NCI-H524 (cell line): ENCODE data around the gene ADAMTS17.
"Not testable (repeated sequence)": the region's sequence is repeated elsewhere in the genome, so short reads cannot be mapped to it uniquely, and the experiment has no call there.

Experiments
- DNase-seq, 2 experiments: peaks; one replicate each; lab custom pipeline; 2025; lab: John Stamatoyannopoulos, UW

Gene ADAMTS17

GRCh38 chr15:99997112-99997651 is 344.6 kb downstream of the ADAMTS17 start:
- no peak for DNase-seq

DNA sequence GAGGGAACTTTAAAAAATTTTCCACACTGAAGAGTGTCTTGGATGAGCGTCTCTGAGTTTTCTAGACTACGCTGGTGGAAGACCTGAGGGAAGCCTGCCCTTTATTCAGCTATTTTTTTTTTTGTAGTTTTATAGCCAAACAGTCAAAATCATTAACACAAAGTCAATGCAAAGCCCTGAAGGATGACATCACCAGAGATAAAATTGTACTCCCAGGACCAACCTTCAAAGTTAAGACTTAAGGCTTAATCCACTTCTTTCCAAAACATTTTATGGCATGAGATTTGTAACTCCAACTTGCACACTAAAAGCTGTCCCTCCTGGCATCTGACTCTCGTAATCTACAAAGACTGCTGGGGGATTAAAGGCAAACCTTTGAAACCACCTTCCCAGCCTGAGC is 345.1 kb downstream of the ADAMTS17 start:
- DNase-seq: no peak

DNA sequence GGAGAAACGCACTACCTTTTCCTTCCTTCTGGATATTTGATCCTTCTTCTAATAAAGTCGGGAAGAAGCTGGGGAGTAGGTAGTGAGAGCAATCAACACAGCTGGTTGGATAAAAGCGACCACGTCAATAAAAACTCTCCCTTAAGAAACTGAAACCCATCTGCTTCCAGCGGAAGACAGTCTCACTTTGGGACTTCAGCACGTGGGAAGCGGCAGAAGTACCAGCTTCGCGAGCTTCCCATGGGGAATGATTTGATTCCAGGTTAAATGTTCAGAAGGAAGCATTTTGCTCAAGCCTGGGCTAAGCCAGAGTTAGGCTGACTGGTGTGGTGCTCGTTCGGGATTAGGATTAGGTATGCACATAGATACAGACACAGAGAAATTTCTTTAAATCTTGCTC is 346.2 kb downstream of the ADAMTS17 start:
- peak; percentile 3 to 57 for DNase-seq

- no peak for DNase-seq
These were observed 346.9 kb downstream of the ADAMTS17 start for GRCh38 chr15:99994849-99995248.

DNA sequence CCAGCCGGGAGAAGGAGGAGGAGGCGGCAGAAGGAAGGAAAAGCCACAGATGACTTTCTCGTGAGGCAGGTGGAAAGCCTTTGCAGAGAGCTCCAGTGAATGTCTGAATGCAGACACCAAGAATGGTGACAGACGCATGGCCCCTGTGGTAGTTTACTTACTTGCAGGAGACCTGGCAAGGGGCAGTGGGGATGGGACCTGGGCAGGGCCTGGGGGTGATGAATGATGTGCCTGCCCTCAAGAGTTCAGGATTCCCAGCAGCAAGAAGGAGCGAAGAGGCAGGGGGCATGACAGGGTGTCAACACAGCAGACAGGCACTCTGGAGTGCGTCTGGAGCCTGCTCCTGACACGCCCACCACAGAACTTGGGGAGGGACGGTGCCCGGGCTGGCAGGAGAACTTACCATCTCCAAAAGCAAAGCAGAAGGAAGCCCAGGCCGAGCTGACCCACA is 348.1 kb downstream of the ADAMTS17 start:
- DNase-seq: no peak

DNA sequence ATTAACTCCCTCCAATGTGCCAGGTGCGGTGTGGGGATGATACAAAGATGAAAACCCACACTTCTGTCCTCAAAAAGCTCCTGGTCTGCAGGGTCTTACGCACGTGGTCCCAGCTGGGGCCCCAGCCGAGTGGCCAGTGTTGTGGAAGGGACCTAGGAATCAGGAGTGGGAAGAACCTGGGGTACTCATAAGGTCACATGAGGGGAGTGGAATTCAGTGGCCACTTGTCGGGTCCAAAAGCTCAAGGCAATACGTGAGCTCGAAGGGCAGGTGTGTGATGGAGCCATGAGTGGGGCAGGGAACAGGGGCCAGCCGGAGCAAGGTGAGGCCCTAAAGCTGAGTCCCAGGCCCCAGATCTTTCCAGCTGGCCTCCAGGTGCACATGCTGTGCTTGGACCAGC is 348.5 kb downstream of the ADAMTS17 start:
- no peak for DNase-seq

GRCh38 chr15:99992611-99993231 is 349.1 kb downstream of the ADAMTS17 start:
- no peak for DNase-seq

DNA sequence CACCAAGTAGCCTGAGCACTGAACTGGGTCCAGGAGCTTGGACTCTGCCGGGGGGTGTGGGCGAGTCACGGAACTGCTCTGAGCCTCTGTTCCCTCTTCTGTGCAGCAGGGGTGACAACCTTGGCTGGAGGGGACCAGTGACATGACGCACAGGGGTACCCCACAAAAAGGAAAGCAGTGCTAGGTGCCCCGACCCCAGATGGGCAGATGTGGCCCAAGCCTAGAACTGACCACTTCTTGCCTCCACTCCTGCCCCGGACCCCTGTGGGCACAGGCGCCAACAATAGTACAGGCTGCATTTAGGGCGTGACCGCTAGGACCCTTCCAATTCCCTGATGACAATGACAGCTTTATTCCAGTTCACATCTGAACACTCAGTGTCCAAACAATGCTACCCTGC is 352.7 kb downstream of the ADAMTS17 start:
- DNase-seq: no peak

DNA sequence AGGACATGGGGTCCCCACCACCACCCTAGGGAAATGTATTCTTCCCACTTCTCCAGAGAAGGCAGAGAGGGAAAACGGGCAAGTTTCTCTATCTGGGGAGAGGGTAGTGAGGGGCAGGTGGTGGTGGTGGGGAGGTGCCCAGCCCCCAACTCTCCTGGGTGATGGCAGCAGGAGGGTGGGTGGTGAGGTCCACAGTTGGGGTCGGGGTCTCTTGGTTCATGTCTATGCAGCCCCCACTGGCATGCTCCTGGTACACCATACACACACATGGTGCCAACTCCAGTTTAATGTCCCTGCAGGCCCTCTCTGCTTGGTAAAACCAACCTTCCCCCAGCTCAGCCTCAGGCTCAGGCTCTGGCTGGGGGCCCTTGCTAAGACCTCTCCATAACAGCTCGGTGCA is 354.1 kb downstream of the ADAMTS17 start:
- no peak for DNase-seq

DNA sequence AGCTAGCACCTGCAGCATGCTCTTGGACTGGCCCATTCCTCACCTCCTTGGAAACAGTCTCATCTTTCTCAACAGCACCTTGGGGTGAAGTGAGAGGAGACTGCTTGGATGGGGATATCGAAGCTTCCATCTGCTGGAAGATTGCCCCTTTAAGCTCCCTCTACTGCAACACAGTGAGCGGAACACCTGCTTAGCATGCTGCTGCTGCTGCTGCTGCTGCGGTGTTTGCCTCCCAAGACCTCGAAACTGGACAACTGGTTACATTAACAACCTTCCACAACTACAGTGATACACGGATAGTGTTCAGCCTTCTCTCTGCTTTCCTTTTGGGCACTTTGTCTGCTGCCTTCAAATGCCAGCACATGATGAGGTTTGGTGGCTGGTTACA is 354.7 kb downstream of the ADAMTS17 start:
- no peak for DNase-seq

- no peak for DNase-seq
These were observed 355.3 kb downstream of the ADAMTS17 start for GRCh38 chr15:99986297-99987118.

DNA sequence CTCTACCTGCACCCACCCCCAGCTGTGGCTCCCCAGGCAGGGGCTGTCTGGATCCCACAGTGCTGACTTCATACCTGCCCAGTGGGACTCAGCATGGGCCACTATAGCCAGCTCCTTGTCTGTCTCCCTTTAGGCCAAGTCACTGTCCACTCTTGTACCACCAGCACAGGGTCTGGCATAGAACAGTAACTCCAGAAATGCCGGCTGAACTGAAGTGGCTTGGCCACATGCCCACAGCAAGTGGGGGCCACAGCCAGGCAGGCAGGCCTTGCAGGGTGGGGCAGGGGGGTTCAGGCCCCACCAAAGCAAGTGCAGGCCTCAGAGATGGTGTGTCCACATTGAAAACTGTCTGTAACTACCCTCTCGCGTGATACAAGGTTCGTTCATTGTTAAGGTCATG is 355.9 kb downstream of the ADAMTS17 start:
- no peak for DNase-seq

GRCh38 chr15:99984491-99985243 is 357.1 kb downstream of the ADAMTS17 start:
- DNase-seq: peak in 1 of 2 experiments; percentile 19

- DNase-seq: no peak
These were observed 357.9 kb downstream of the ADAMTS17 start for GRCh38 chr15:99983886-99984286.

GRCh38 chr15:99983171-99983885 is 358.4 kb downstream of the ADAMTS17 start:
- DNase-seq: peak; percentile 57 to 86

- peak in 1 of 2 experiments; percentile 63 for DNase-seq
These were observed 359.1 kb downstream of the ADAMTS17 start for GRCh38 chr15:99982662-99983061.

GRCh38 chr15:99981839-99982658 is 359.7 kb downstream of the ADAMTS17 start:
- peak in 1 of 2 experiments; percentile 29 for DNase-seq

DNA sequence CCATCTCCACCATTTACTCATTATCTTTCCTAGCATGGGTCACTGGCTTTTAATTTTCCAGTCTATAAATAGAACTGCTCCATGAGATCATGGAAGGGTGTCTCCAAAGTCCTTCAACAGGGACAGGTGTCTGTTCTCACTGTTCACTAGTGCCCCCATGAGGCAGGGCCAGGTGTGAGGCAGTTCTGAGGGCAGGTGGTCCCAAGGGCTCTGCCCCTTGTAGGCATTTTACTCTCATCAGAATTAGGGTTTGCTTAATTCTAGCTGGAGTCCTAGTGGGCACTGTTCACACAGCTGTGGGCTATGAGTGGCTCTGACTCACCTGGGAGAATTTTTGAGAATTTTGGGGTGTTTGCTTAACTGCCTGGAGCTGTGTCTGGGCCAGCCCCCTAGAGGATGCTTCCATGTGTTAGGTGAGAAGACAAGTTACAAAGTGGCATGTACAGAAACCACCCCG is 360.6 kb downstream of the ADAMTS17 start:
- DNase-seq: peak in 1 of 2 experiments; percentile 33

- peak; percentile 7 to 71 for DNase-seq
These were observed 361.0 kb downstream of the ADAMTS17 start for GRCh38 chr15:99980752-99981151.

DNA sequence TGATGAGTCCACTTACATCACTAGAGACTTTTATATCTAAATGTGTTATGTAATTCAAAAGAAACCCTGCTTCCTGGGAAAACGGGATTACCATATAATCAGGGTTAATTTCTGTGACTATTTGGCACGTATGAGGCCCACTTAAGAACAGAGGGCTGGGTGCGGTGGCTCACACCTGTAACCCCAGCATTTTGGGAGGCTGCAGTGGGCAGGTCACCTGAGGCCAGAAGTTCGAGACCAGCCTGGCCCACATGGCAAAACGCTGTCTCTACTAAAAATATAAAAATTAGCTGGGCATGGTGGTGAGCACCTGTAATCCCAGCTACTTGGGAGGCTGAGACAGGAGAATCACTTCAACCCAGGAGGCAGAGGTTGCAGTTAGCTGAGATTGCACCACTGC is 361.9 kb downstream of the ADAMTS17 start:
- not testable (repeated sequence) for DNase-seq

- no peak for DNase-seq
These were observed 362.4 kb downstream of the ADAMTS17 start for GRCh38 chr15:99979371-99979770.
